ENCODE results near the gene COPB1. TPM values are rescaled to one million over a fixed set of nuclear protein-coding genes. Genes with fewer than 3 reads are reported as not detected.

The COPB1 gene
- total RNA-seq, 2 experiments from 2014 or later = 93.1 to 95.9 TPM

DNA sequence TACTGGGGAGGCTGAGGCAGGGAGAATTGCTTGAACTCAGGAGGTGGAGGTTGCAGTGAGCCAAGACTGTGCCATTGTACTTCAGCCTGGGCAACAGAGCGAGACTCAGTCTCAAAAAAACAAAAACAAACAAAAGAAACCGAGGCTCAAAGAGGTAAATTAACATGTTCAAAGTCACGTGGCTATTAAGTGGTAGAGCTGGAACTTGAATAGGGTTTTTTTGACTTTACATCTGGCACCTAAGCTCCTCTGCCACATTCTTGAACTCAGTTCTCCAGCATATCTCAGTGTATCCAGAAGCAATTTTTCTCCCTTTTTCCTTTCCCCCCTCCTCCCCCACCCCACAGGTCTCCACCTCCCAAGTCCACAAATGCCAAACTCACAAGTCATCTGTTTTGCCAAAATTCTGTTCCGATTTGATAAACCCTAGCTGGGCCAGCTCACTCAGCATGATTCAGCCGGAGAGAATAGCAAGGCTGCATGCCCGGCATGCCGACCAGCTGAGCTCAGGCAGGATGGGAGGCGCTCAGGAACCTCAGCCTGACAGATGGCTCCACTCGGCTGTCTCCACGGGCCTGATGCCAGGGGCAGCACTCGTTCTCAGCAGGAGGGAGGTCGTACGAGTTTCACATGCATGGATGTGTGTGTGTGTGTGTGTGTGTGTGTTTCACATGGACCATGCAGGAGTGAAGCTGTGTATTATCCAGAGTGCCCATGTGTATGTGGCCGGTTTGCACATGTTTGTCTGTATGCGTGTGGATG is 77.4 kb downstream of the COPB1 start:
- DNase-seq = no peak
- Histone ChIP-seq H3K27ac (ENCODE audit: low read depth in 1 of 2, low read length in 2 of 2) (no peak overlapping the region), H3K4me1 (ENCODE audit: insufficient read depth, low read length) (no peaks in the 10 kb centered on the region), H3K4me3 (ENCODE audit: low read length) (no peak overlapping the region), H3K36me3 (ENCODE audit: insufficient read depth, low read length) (no peaks in the 10 kb centered on the region), H3K9me3 (ENCODE audit: control insufficient read depth in 1 of 2, insufficient read depth in 1 of 2, low read length in 2 of 2) (no peaks in the 10 kb centered on the region), H3K27me3 (ENCODE audit: control insufficient read depth in 1 of 2, insufficient read depth in 2 of 2, low read length in 2 of 2) (no peaks in the 10 kb centered on the region)
- intact Hi-C loops (cut with DNase I, micrococcal nuclease) = no loop called here
- no peaks in the 10 kb centered on the region for H3K9me3 Mint-ChIP-seq
- no peak overlapping the region for H3K4me3 Mint-ChIP-seq
- POLR2A ChIA-PET = no interaction called here
- no peak overlapping the region for H3K27ac Mint-ChIP-seq
- no peak for ATAC-seq (ENCODE audit: poor library complexity)
- TF ChIP-seq, protein P1, sequence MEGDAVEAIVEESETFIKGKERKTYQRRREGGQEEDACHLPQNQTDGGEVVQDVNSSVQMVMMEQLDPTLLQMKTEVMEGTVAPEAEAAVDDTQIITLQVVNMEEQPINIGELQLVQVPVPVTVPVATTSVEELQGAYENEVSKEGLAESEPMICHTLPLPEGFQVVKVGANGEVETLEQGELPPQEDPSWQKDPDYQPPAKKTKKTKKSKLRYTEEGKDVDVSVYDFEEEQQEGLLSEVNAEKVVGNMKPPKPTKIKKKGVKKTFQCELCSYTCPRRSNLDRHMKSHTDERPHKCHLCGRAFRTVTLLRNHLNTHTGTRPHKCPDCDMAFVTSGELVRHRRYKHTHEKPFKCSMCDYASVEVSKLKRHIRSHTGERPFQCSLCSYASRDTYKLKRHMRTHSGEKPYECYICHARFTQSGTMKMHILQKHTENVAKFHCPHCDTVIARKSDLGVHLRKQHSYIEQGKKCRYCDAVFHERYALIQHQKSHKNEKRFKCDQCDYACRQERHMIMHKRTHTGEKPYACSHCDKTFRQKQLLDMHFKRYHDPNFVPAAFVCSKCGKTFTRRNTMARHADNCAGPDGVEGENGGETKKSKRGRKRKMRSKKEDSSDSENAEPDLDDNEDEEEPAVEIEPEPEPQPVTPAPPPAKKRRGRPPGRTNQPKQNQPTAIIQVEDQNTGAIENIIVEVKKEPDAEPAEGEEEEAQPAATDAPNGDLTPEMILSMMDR (IDR thresholded peaks at IDR 0.05) = no peak
- CTCF ChIA-PET = no interaction called here
- H3K36me3 Mint-ChIP-seq (ENCODE audit: low read depth) = no peaks in the 10 kb centered on the region
- no peaks in the 10 kb centered on the region for H3K4me1 Mint-ChIP-seq (ENCODE audit: low read depth)
- no peaks in the 10 kb centered on the region for H3K27me3 Mint-ChIP-seq

DNA sequence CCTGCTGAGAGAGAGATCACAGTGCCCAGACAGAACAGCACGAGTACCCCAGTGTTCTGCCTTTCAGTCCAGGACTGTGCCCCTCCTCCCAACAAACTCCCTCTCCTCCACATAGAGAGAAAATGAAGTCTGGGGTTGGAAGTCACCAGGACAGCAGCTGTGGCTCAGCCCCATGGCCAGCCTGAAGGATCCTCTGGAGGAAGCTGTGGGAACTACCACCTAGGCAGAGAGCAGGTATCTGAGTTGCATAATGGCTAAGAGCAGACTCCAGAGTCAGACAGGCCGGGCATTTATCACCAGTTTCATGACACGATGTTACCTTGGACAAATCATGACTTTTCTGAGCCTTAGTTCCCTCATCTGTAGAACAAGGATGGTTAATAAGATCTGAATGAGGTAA is 79.4 kb downstream of the COPB1 start:
- ATAC-seq (ENCODE audit: poor library complexity) (no peak), DNase-seq (no peak)
- Mint-ChIP-seq H3K9me3 (no peaks in the 10 kb centered on the region), H3K27me3 (no peaks in the 10 kb centered on the region), H3K27ac (no peak overlapping the region), H3K36me3 (ENCODE audit: low read depth) (no peaks in the 10 kb centered on the region), H3K4me1 (ENCODE audit: low read depth) (peaks cover 3% of the 10 kb centered on the region), H3K4me3 (no peak overlapping the region)
- intact Hi-C loops (cut with DNase I, micrococcal nuclease) = no loop called here
- ChIA-PET POLR2A (no interaction called here), CTCF (no interaction called here)
- Histone ChIP-seq H3K4me1 (ENCODE audit: insufficient read depth, low read length) (peaks cover 9% of the 10 kb centered on the region), H3K27me3 (ENCODE audit: control insufficient read depth in 1 of 2, insufficient read depth in 2 of 2, low read length in 2 of 2) (no peaks in the 10 kb centered on the region), H3K4me3 (ENCODE audit: low read length) (no peak overlapping the region), H3K9me3 (ENCODE audit: control insufficient read depth in 1 of 2, insufficient read depth in 1 of 2, low read length in 2 of 2) (no peaks in the 10 kb centered on the region), H3K27ac (ENCODE audit: low read depth in 1 of 2, low read length in 2 of 2) (no peak overlapping the region), H3K36me3 (ENCODE audit: insufficient read depth, low read length) (no peaks in the 10 kb centered on the region)
- TF ChIP-seq, protein P1 (IDR thresholded peaks at IDR 0.05) = no peak

DNA sequence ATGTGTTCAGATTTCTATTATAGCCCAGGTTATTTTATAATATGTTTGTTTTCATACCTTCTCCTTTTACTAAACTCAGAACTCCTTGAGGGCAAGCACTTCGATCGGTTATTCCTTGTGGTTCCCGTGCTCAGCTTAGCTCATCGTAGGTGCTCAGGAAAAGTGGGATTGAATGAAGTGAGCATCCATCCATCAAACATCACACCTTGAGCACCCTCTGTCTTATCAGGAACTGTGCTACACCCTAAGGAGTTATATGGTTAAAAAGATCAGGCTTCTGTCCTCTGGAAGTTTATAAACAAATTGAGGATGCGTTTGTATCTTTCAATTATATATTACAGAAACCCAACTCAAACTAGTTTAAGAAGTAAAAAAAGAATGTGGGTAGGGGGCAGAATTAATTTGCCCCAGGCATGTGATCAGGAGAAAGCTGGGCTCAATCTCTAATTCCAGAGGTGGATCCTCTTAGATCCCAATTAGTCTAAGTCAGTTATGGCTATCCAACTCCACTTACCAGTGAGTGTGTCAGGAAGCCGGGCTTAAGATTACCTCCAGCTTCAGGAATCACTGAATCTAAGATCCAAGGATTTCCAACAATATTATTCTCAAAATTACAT is 80.7 kb downstream of the COPB1 start:
- H3K36me3 ChIP-seq (ENCODE audit: insufficient read depth, low read length) = no peaks in the 10 kb centered on the region
- no peak for ATAC-seq (ENCODE audit: poor library complexity)
- intact Hi-C loops (cut with DNase I, micrococcal nuclease) = no loop called here
- POLR2A ChIA-PET = no interaction called here
- H3K4me1 ChIP-seq (ENCODE audit: insufficient read depth, low read length) = peaks cover 18% of the 10 kb centered on the region
- no peaks in the 10 kb centered on the region for H3K27me3 ChIP-seq (ENCODE audit: control insufficient read depth in 1 of 2, insufficient read depth in 2 of 2, low read length in 2 of 2)
- no peaks in the 10 kb centered on the region for H3K36me3 Mint-ChIP-seq (ENCODE audit: low read depth)
- H3K9me3 Mint-ChIP-seq = no peaks in the 10 kb centered on the region
- H3K4me1 Mint-ChIP-seq (ENCODE audit: low read depth) = peaks cover 14% of the 10 kb centered on the region
- TF ChIP-seq, protein P1 (IDR thresholded peaks at IDR 0.05) = no peak
- H3K27ac Mint-ChIP-seq = no peak overlapping the region
- peak in 1 of 14 experiments; percentile 18 for DNase-seq
- no peak overlapping the region for H3K4me3 ChIP-seq (ENCODE audit: low read length)
- no peaks in the 10 kb centered on the region for H3K27me3 Mint-ChIP-seq
- no peak overlapping the region for H3K27ac ChIP-seq (ENCODE audit: low read depth in 1 of 2, low read length in 2 of 2)
- H3K4me3 Mint-ChIP-seq = no peak overlapping the region
- H3K9me3 ChIP-seq (ENCODE audit: control insufficient read depth in 1 of 2, insufficient read depth in 1 of 2, low read length in 2 of 2) = no peaks in the 10 kb centered on the region
- CTCF ChIA-PET = no interaction called here
